Activated CD8-positive, alpha-beta memory T cell treated with anti-CD3 and anti-CD28 coated beads for 48 hours (primary cell): Measurements from ENCODE around the gene PSMD4.

Experiments
- DNase-seq, 3 experiments: peaks; one replicate each; pipeline ENCODE4 v3.0.0-alpha.2; 2020; ENCODE audit warnings: low read depth in 2 of 3, low spot score in 2 of 3

The PSMD4 gene

DNA sequence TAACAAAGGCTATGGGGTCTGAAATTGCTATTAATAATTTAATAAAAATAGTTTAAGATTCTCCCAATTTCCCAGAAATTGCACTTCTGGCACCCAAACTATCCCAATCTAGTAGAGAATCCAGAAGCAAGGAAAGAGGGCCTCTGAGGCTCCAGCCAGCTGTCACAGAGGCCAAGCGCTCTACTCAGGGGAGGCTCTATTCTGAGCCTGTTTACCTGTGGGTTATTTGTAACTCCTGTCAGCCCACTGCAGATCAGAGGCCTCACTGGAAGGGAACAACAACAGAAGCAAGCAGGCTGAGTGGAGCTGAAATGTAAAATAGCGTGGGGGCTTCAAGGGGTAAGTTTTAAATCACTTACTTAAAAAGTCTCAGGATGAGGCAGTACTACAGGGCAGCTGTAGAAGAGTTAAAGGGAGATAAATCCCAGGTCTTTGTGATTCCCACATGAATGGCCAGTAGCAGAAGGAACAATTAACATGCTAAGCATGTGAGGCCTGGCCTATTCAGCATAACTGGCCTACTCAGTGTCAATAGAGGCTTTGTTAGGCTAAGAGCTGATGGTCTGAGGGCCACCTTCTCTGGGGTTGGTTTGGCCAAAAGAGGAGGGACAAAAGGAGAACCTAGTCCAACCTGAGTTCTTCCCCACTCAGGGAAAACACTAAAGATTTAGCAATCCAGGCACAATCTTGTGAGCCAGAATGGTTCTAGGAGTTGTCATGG, 40.4 kb downstream of the PSMD4 start:
- DNase-seq: no peak

DNA sequence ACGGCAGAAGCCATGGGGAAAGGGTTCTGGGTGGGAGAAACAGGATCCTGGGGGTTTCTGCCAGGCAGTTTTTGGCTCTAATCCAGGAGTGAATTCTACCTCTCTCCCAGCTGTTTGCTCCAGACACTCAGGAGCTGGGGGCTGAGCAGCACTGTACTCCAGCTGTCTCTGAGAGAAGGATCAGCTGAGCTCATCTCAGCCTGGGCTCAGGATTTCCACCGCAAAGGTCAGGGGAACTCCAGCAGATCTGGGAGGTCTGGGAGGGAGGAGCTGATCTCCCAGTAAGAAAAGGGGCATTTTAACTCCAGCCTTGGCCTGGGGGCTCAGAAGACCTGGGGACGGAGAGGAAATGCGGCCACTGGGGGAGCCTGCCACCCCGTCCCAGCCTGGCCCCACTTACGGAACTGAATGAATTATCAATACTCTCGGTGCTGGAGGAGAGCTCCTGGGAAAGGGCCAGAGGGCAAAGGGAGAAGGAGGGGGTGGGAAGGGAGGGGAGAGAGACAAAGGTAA, 55.3 kb downstream of the PSMD4 start:
- DNase-seq: no peak

DNA sequence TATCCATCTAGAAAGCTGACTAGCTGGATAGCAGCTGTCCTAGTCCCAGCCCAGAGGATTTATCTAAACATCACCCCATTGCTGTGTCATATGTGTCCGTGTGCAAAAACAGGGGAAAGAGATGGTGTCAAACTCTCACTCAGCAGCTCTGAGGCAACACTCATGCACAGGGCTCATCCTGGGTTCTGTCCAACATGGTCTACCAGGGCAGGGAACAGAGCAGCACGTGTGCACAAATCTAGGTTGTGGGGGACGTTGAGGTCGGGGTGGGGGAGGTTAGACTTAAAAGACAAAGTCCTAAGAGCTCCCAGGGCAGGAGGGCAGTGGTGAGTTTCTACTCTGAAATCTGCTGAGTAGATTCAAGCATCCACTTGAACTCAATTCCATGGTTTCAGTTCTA, 56.5 kb downstream of the PSMD4 start:
- DNase-seq: no peak

DNA sequence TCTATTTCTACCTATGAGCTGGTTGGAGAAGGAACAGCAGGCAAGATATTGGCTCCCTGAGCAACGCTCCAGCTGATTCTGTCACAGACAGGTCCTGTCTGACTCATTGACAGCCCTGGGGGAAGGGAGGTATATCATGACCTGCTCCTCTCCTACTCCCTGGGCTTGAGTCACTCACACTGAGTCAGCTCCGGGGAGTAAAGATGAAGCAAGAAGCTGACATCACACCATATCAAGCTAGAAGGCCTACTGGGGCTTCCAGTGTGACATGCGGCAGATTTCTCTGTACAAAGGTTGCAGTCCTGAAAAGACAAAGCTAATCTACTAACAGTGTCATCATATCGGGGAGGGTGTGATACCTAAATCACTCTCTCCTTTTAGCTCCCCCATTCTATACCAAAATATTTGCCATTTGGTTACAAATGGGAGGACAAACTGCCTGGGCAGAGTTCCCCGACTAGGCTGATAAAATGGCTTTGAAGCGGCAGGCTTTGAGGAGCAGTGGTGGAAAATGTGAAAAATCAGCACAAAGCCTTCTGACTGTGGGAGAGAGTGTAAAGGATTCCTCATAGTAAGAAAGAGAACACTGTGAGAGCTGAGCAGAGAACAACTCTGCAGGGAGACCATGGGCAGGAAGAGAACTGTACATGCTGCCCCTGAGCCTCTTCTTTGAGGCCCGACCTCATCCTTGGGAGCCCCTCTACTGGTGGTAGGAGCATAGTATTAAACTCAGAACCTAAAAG, 57.2 kb downstream of the PSMD4 start:
- peak in 2 of 3 experiments; percentile 42 to 67 for DNase-seq

DNA sequence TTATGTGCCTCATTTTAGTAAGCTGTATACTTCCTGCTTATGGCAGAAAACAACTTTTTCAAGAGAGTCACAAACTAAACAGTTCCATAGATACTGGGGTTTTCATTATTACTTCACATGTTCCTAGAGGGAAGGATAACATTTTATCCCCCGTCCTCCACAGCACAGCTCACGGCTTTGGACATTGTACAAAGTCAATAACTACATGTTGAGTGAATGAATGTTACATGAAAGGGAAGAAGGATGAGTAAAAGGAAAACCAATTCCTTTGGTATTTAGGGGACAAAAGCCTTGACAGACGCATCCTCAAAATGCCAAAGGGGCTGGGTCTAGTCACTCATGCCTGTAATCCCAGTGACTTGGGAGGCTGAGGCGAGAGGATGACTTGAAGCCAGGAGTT, 57.9 kb downstream of the PSMD4 start:
- DNase-seq: no peak

DNA sequence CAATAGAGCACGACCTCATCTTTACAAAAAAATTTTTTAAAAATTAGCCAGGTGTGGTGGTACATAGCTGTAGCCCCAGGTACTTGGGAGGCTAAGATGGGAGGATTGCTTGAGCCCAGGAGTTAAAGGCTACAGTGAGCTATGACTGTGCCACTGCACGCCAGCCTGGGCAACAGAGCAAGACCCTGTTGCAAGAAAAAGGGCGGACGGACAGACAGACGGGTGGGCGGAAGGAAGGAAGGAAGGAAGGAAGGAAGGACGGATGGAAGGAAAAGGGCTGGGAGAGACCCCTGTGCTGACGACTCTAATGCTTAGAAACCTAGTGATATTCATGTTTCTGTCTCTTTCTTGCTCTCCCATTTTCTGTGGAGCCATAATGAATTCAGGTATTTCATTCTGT, 58.3 kb downstream of the PSMD4 start:
- DNase-seq: no peak

DNA sequence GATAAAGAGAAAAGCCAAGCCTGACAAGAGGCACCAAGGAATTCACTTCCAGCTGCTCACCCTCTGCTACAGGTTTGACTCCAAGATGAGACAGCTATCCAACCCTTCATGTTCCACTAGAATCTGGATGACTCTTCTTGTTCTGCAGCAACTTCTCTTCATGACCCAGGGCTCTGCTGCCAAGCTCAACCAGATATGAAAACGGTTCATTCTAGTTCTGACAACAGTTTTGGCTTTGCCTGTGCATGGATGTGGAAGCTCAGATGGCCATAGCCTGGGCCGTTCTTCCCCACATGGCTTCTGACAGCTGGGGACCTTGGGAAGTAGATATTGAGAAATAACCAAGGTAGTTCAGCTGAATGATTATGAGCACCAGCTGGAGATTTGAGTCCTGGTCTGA, 59.0 kb downstream of the PSMD4 start:
- no peak for DNase-seq

DNA sequence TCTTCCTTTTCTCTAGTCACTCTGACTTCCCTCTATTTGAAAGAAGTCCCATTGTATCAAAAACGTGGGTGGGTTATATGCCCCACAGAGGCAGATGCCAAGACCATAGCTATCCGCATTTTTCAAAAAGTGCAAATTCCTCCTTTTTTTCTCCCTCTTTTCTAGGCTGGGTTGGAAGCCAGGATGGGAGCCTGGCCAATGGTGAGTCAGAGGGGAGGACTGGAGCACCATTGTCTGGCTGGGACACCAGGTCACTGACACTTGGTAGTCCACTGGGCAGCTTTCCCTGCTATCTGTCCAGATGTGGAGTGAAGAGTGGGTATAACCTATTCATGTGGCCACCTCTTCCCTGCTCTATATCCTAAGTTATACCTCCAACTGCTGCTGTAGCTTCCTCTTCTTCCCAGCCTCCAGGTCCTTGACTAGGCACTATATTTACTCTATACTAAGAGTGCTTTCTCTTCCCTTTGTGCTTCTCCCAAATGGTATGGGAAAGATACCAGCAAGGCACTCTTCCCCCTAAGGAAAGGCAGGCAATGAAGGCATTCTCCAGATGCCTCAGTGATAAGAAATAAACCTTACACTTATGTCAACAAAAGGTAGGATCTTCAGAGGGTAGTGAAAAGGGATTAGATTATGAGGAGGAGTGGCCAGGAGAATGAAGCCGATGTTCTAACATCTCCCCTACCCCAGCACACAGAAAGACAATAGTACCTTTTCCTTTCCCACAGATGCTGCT, 59.8 kb downstream of the PSMD4 start:
- no peak for DNase-seq

DNA sequence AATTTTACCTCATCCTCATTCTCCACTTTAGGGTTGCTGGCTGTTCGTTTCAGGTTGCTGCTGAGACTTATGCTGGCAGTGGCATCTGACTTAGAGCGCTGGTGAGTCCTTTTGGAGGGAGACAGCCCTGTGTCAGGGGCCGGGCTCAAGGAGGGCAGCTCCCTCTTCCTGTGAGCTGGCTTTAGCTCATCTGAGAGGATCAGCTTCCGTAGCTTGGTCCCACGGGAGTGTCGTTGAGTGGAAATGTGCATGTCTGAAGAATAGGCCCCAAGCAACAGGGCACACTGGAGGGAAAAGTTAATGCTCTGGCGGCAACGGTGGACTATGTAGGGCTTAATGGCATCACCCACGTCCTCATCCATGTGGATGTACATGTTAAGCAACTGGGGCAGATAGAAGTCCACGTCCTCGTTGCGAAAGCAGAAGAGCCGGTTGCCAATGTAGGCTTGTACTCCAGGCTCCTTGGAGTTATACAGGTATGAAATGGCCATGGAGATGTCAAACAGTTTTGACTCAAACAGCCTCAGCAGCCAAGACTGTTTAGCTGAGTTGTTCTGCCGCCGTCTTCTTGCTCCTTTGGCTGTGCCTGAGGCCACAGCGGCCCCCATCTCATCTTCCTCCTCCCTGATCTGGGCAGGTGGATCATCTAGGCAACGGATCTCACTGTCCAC, 61.2 kb downstream of the PSMD4 start:
- no peak for DNase-seq
